SK-N-MC (cell line): ENCODE data around the gene ANKFY1.
A peak's percentile ranks its signal among the peaks of the same experiment; 100 is the strongest.
"Not testable (repeated sequence)": the region's sequence is repeated elsewhere in the genome, so short reads cannot be mapped to it uniquely, and the experiment has no call there.

ENCODE experiments used
- DNase-seq: peaks from one replicate; pipeline ENCODE4 v3.0.0-alpha.2; 2011; ENCODE audit warnings: low read depth, low spot score
- H3K27ac ChIP-seq: fragments of 200-600 bp; sonication (generic); 2 replicates; pipeline ENCODE4 v1.5.1; 2016; ENCODE audit warnings: mixed run types
- H3K36me3 ChIP-seq: fragments of 200-600 bp; sonication (generic); 2 replicates; pipeline ENCODE4 v1.6.1; 2017; ENCODE audit warnings: antibody characterized with exemption, low read length, mixed read lengths; ENCODE audit not compliant: insufficient read depth
- H3K4me3 ChIP-seq: fragments of 200-600 bp; sonication (generic); 2 replicates; pipeline ENCODE4 v1.5.1; 2016
- H3K9ac ChIP-seq: fragments of 200-600 bp; sonication (generic); 2 replicates; pipeline ENCODE4 v1.8.0; 2017; ENCODE audit warnings: mixed run types, mixed read lengths; ENCODE audit not compliant: insufficient read length
- H3K9me3 ChIP-seq: fragments of 200-600 bp; sonication (generic); 2 replicates; pipeline ENCODE4 v1.6.1; 2017; ENCODE audit warnings: low read depth, mild to moderate bottlenecking, antibody characterized with exemption, low read length, moderate library complexity, mixed read lengths
- EZH2 ChIP-seq: fragments of 200-600 bp; sonication (generic); IDR thresholded peaks from one replicate; pipeline ENCODE4 v1.6.1; 2017; ENCODE audit warnings: antibody characterized with exemption
- FOXP2 ChIP-seq: optimal IDR thresholded peaks from 2 replicates; pipeline ENCODE3; 2011; ENCODE audit warnings: mild to moderate bottlenecking, moderate library complexity; ENCODE audit not compliant: insufficient read depth; ENCODE audit errors: extremely low read length, control extremely low read depth
- POLR2AphosphoS5 ChIP-seq: IDR thresholded peaks from 2 replicates; pipeline ENCODE4 v1.6.1; 2012; ENCODE audit warnings: mild to moderate bottlenecking, low read depth, low read length, borderline replicate concordance

Gene ANKFY1

DNA sequence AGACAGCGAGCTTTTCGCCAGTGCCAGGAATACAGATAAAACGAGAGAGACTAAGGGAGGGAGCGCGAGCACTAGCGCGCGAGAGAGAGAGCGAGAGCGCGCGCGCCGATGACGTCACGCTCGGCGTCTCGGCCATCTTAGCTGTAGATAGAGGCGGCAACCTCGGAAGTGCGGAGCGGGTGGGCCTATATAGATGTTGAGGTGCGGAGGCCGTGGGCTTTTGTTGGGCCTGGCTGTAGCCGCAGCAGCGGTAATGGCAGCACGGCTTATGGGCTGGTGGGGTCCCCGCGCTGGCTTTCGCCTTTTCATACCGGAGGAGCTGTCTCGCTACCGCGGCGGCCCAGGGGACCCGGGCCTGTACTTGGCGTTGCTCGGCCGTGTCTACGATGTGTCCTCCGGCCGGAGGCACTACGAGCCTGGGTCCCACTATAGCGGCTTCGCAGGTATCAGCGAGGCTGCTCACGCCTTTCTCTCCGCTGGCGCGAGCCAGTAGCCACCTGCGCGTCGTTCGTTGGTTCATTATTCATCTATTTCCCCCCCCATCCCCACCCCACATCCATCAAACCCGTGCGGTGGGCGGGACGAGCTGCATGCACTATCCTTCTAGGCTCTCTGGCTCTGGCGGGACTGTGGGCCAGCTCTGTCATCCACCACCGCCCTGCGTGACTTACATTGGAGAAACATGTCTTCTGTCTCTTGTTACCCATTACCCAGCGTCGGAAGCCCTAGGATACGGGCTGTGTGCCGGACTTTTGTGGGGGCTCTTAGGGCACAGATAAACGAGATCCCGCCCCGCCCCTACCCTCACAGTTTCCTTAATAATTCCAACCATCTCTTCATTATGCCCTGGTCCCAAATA, 120.0 kb downstream of the ANKFY1 start:
- DNase-seq: peak; percentile 44
- TF ChIP-seq FOXP2: no peak
- peak; percentile 73 for TF ChIP-seq POLR2AphosphoS5
- no peaks in the 10 kb centered on the region for H3K36me3 ChIP-seq
- peak overlapping the region; percentile 92 for H3K9ac ChIP-seq
- H3K4me3 ChIP-seq: peak overlapping the region; percentile 91
- no peaks in the 10 kb centered on the region for H3K9me3 ChIP-seq
- H3K27ac ChIP-seq: peak overlapping the region; percentile 99

- H3K36me3 ChIP-seq: no peaks in the 10 kb centered on the region
- H3K27ac ChIP-seq: no peak overlapping the region
- no peak for DNase-seq
- H3K4me3 ChIP-seq: peak overlapping the region; percentile 91
- TF ChIP-seq EZH2 (no peak), FOXP2 (no peak), POLR2AphosphoS5 (no peak)
- H3K9me3 ChIP-seq: no peaks in the 10 kb centered on the region
- H3K9ac ChIP-seq: peak overlapping the region; percentile 88
Measured at GRCh38 chr17:4142107-4142900, 121.5 kb downstream of the ANKFY1 start.

GRCh38 chr17:4140125-4140524, 123.7 kb downstream of the ANKFY1 start:
- no peaks in the 10 kb centered on the region for H3K9me3 ChIP-seq
- H3K4me3 ChIP-seq: no peak overlapping the region
- no peak overlapping the region for H3K27ac ChIP-seq
- no peak for TF ChIP-seq POLR2AphosphoS5
- no peak for TF ChIP-seq EZH2
- no peak for TF ChIP-seq FOXP2
- no peaks in the 10 kb centered on the region for H3K36me3 ChIP-seq
- no peak overlapping the region for H3K9ac ChIP-seq
- DNase-seq: no peak

- not testable (repeated sequence) for H3K4me3 ChIP-seq, H3K27ac ChIP-seq, DNase-seq, H3K36me3 ChIP-seq, H3K9me3 ChIP-seq, H3K9ac ChIP-seq
Measured at GRCh38 chr17:4138906-4139526, 124.8 kb downstream of the ANKFY1 start.

GRCh38 chr17:4136373-4136772, 127.4 kb downstream of the ANKFY1 start:
- Histone ChIP-seq H3K9me3 (no peaks in the 10 kb centered on the region), H3K9ac (no peak overlapping the region), H3K27ac (no peak overlapping the region), H3K4me3 (no peak overlapping the region), H3K36me3 (no peaks in the 10 kb centered on the region)
- no peak for DNase-seq
- TF ChIP-seq POLR2AphosphoS5: no peak
- no peak for TF ChIP-seq FOXP2
- TF ChIP-seq EZH2: no peak

DNA sequence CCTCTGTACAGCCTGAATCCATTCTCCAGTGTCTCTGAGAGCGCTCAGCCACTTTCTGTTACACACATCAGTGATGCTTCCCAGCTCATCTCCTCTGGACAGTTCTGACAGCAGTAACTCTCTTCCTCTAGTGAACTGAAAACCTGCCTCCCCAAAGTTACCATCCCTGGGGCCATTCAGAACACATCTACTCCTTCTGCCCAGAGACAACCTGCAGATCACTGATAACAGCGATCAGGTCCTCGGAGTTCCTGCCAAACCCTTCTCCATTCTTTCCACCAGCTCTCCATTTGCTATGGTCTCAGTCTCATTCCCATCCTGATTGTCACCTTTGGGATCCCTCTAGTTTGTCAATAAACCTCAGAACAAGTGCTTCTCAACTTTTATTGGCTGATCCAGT, 128.3 kb downstream of the ANKFY1 start:
- no peaks in the 10 kb centered on the region for H3K9me3 ChIP-seq
- no peaks in the 10 kb centered on the region for H3K36me3 ChIP-seq
- H3K27ac ChIP-seq: no peak overlapping the region
- no peak overlapping the region for H3K9ac ChIP-seq
- no peak for DNase-seq
- H3K4me3 ChIP-seq: no peak overlapping the region
- TF ChIP-seq POLR2AphosphoS5: no peak
- no peak for TF ChIP-seq EZH2
- TF ChIP-seq FOXP2: no peak

DNA sequence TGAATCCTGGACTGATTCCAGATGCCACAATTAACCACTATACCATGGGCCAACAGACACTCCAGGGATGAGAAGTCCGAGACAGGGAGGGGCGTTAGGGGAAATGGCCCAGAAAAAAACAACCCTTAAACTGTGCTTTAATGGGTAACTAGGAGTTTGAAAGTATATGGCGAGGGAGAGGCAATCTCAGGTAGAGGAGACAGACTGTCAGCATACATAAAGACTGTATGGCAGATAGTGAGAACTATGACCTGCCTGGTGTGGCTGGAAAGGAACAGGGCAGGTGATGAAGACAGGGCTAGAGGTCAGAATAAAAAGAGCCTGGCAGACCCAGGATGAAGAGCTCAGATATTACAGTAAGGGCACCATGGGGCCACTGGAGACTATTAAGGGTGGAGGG, 129.1 kb downstream of the ANKFY1 start:
- no peak for TF ChIP-seq FOXP2
- TF ChIP-seq EZH2: no peak
- no peak for TF ChIP-seq POLR2AphosphoS5
- no peak for DNase-seq
- H3K4me3 ChIP-seq: no peak overlapping the region
- H3K27ac ChIP-seq: no peak overlapping the region
- H3K9ac ChIP-seq: no peak overlapping the region
- H3K36me3 ChIP-seq: no peaks in the 10 kb centered on the region
- H3K9me3 ChIP-seq: no peaks in the 10 kb centered on the region

GRCh38 chr17:4130715-4131114, 133.1 kb downstream of the ANKFY1 start:
- H3K9me3 ChIP-seq: no peaks in the 10 kb centered on the region
- no peaks in the 10 kb centered on the region for H3K36me3 ChIP-seq
- no peak for DNase-seq
- no peak overlapping the region for H3K4me3 ChIP-seq
- no peak overlapping the region for H3K9ac ChIP-seq
- TF ChIP-seq EZH2: no peak
- no peak for TF ChIP-seq POLR2AphosphoS5
- no peak for TF ChIP-seq FOXP2
- peak overlapping the region; percentile 27; the same call in 1 of the 2 replicates for H3K27ac ChIP-seq
